ENCODE data around the gene CDC42BPB. TPM values are rescaled to one million over a fixed set of nuclear protein-coding genes. Genes with fewer than 3 reads are reported as not detected.

Gene CDC42BPB
- total RNA-seq, 4 donors from 2014 or later = 85.8 to 170 (median 102) TPM

GRCh38 chr14:103045371-103045869 is 11.9 kb downstream of the CDC42BPB start:
- TF ChIP-seq, protein P1, sequence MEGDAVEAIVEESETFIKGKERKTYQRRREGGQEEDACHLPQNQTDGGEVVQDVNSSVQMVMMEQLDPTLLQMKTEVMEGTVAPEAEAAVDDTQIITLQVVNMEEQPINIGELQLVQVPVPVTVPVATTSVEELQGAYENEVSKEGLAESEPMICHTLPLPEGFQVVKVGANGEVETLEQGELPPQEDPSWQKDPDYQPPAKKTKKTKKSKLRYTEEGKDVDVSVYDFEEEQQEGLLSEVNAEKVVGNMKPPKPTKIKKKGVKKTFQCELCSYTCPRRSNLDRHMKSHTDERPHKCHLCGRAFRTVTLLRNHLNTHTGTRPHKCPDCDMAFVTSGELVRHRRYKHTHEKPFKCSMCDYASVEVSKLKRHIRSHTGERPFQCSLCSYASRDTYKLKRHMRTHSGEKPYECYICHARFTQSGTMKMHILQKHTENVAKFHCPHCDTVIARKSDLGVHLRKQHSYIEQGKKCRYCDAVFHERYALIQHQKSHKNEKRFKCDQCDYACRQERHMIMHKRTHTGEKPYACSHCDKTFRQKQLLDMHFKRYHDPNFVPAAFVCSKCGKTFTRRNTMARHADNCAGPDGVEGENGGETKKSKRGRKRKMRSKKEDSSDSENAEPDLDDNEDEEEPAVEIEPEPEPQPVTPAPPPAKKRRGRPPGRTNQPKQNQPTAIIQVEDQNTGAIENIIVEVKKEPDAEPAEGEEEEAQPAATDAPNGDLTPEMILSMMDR (IDR thresholded peaks at IDR 0.05; ENCODE audit: low read depth) = no peak

GRCh38 chr14:103043257-103044015 is 13.9 kb downstream of the CDC42BPB start:
- TF ChIP-seq, protein P1 (IDR thresholded peaks at IDR 0.05; ENCODE audit: low read depth) = no peak

GRCh38 chr14:103041464-103041863 is 15.9 kb downstream of the CDC42BPB start:
- TF ChIP-seq, protein P1 (IDR thresholded peaks at IDR 0.05; ENCODE audit: low read depth) = no peak

DNA sequence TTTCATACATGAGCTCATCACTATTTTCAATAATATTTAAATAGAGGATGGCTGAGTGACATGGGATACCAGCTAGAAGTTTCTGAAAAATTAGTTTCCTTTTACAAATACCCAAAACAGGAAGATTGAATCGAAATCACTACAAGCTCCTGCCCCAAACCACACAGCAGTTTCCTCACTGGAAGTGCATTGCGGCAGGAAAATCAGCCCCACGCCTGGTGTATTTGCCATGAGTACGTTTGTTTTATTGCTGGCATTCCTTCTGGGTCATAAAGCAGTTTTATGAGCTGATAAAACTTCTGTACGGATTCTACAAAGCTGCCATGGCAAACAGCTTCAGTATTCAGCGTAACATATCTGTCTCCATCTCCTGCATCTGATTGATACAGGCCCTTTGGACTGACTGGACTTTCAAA is 23.7 kb downstream of the CDC42BPB start:
- TF ChIP-seq, protein P1 (IDR thresholded peaks at IDR 0.05; ENCODE audit: low read depth) = no peak

- TF ChIP-seq, protein P1 (IDR thresholded peaks at IDR 0.05; ENCODE audit: low read depth) = no peak
These were observed 25.4 kb downstream of the CDC42BPB start for GRCh38 chr14:103031956-103032355.

- TF ChIP-seq, protein P1 (IDR thresholded peaks at IDR 0.05; ENCODE audit: low read depth) = no peak
These were observed 25.8 kb downstream of the CDC42BPB start for GRCh38 chr14:103031566-103031911.

DNA sequence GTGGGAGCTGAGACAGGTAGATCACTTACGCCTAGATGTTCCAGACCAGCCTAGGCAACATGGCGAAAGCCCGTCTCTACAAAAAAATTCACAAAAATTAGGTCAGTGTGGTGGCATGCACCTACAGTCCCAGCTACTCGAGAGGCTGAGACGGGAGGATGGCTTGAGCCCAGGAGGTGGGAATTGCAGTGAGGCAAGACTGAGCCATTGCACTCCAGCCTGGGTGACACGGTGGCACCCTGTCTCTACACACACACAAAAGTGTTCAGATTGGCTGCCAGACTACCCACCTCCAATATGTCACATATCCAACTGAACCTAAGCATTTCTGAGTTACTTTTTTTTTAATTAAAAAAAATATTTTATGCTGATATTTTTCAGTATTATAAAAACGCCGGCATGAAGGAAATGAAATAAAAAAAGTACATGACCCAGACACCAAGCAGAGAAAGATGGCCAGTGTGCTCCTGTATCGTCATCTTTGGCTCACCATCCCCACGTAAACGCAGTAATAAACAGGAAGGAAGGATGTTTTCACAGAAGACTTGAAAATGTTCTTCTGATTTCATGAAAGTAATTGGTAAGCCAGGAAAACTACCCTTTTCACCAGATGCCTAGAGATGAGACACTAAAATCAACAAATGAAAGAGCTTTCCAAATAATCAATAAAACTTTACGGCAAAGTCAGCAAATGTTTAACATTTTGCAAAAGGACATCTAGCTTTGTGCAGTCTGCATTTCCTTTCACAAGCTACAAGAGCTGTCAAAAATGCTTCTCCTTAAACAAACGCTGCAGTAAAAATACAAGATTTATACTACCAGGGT is 26.4 kb downstream of the CDC42BPB start:
- TF ChIP-seq, protein P1 (IDR thresholded peaks at IDR 0.05; ENCODE audit: low read depth) = no peak
